ENCODE data around the gene TMEM72. TPM values are rescaled to one million over a fixed set of nuclear protein-coding genes. Genes with fewer than 3 reads are reported as not detected.

TMEM72 gene
- polyA plus RNA-seq, 1 donor from 2014 or later = 1.4 TPM

- no peak for TF ChIP-seq CTCF (IDR thresholded peaks at IDR 0.05; ENCODE audit: poor library complexity, severe bottlenecking)
- no peaks in the 10 kb centered on the region for H3K9me3 ChIP-seq (ENCODE audit: low read length)
- no peaks in the 10 kb centered on the region for H3K79me2 ChIP-seq (replicated peaks; ENCODE audit: insufficient read depth, low read length)
- no peak overlapping the region for H3K27ac ChIP-seq (ENCODE audit: low read length)
- H3K4me2 ChIP-seq (ENCODE audit: low read length) = no peak overlapping the region
- no peaks in the 10 kb centered on the region for H3K27me3 ChIP-seq (ENCODE audit: insufficient read depth, low read depth, low read length)
- H3K9ac ChIP-seq (ENCODE audit: low read length) = no peak overlapping the region
- H3K36me3 ChIP-seq (ENCODE audit: insufficient read depth, low read length) = no peaks in the 10 kb centered on the region
- no peaks in the 10 kb centered on the region for H3K9me2 ChIP-seq (ENCODE audit: insufficient read depth, low read length)
- no peaks in the 10 kb centered on the region for H4K20me1 ChIP-seq (ENCODE audit: insufficient read depth)
- no peaks in the 10 kb centered on the region for H3F3A ChIP-seq (ENCODE audit: insufficient read depth, low read length, poor library complexity, severe bottlenecking)
- H2AFZ ChIP-seq (ENCODE audit: low read depth, low read length) = no peak overlapping the region
- no peak overlapping the region for H3K4me3 ChIP-seq (ENCODE audit: low read length)
These were observed 55.8 kb downstream of the TMEM72 start for GRCh38 chr10:44966816-44967509.

GRCh38 chr10:44967616-44968015, 56.5 kb downstream of the TMEM72 start:
- Histone ChIP-seq H3K27ac (ENCODE audit: low read length) (no peak overlapping the region), H3K36me3 (ENCODE audit: insufficient read depth, low read length) (no peaks in the 10 kb centered on the region), H3K79me2 (replicated peaks; ENCODE audit: insufficient read depth, low read length) (no peaks in the 10 kb centered on the region), H3K9me2 (ENCODE audit: insufficient read depth, low read length) (no peaks in the 10 kb centered on the region), H3K4me2 (ENCODE audit: low read length) (no peak overlapping the region), H3K4me3 (ENCODE audit: low read length) (no peak overlapping the region), H2AFZ (ENCODE audit: low read depth, low read length) (no peak overlapping the region), H3K27me3 (ENCODE audit: insufficient read depth, low read depth, low read length) (no peaks in the 10 kb centered on the region), H3F3A (ENCODE audit: insufficient read depth, low read length, poor library complexity, severe bottlenecking) (no peaks in the 10 kb centered on the region), H3K9me3 (ENCODE audit: low read length) (no peaks in the 10 kb centered on the region), H4K20me1 (ENCODE audit: insufficient read depth) (no peaks in the 10 kb centered on the region), H3K9ac (ENCODE audit: low read length) (no peak overlapping the region)
- TF ChIP-seq SMC3 (conservative IDR thresholded peaks at IDR 0.05; ENCODE audit: poor library complexity) = no peak
- no peak for TF ChIP-seq TAF1 (IDR thresholded peaks at IDR 0.05; ENCODE audit: low read depth)
- TF ChIP-seq EP300 (conservative IDR thresholded peaks at IDR 0.05; ENCODE audit: poor library complexity, severe bottlenecking) = no peak
- no peak for TF ChIP-seq MXI1 (conservative IDR thresholded peaks at IDR 0.05; ENCODE audit: poor library complexity, severe bottlenecking)
- TF ChIP-seq CTCF (IDR thresholded peaks at IDR 0.05; ENCODE audit: poor library complexity, severe bottlenecking) = no peak
- no peak for TF ChIP-seq EZH2 (IDR thresholded peaks at IDR 0.05; ENCODE audit: borderline replicate concordance, insufficient read depth, low read length, poor library complexity, severe bottlenecking)
- TF ChIP-seq REST (IDR thresholded peaks at IDR 0.05; ENCODE audit: borderline replicate concordance) = no peak
- TF ChIP-seq RAD21 (conservative IDR thresholded peaks at IDR 0.05) = no peak

Measured in neural cell (in vitro differentiated cells).